ENCODE data around the gene HS3ST5.

DNA sequence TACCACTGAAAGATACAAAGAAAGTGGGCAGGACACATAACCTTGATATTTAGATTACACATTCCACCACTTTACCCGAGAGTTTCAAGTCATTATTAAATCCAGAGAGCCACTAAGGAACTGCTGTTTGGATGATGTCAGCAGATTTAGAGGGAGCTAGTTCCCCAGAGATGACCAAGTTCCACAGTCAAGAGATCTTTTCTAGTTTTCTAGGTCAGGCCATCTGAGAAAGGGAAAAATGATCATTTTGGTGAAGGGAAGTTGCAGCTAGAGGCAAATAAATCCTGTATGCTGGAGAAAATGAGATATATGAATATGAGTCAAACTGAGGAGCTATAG lies 147.8 kb downstream of the HS3ST5 start:
- TF ChIP-seq, protein P1, sequence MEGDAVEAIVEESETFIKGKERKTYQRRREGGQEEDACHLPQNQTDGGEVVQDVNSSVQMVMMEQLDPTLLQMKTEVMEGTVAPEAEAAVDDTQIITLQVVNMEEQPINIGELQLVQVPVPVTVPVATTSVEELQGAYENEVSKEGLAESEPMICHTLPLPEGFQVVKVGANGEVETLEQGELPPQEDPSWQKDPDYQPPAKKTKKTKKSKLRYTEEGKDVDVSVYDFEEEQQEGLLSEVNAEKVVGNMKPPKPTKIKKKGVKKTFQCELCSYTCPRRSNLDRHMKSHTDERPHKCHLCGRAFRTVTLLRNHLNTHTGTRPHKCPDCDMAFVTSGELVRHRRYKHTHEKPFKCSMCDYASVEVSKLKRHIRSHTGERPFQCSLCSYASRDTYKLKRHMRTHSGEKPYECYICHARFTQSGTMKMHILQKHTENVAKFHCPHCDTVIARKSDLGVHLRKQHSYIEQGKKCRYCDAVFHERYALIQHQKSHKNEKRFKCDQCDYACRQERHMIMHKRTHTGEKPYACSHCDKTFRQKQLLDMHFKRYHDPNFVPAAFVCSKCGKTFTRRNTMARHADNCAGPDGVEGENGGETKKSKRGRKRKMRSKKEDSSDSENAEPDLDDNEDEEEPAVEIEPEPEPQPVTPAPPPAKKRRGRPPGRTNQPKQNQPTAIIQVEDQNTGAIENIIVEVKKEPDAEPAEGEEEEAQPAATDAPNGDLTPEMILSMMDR (IDR thresholded peaks at IDR 0.05; ENCODE audit: extremely low read depth in 1 of 2, insufficient read depth in 1 of 2, low read depth in 1 of 2, low read length in 2 of 2) = no peak
- TF ChIP-seq POLR2A (IDR thresholded peaks at IDR 0.05; ENCODE audit: low read depth, low read length) = no peak
- no peak for TF ChIP-seq MYC (IDR thresholded peaks at IDR 0.05; ENCODE audit: low read depth, low read length)
- TF ChIP-seq POLR2AphosphoS5 (IDR thresholded peaks at IDR 0.05; ENCODE audit: insufficient read depth, low read depth, low read length) = no peak
- TF ChIP-seq, protein P2, sequence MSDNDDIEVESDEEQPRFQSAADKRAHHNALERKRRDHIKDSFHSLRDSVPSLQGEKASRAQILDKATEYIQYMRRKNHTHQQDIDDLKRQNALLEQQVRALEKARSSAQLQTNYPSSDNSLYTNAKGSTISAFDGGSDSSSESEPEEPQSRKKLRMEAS (IDR thresholded peaks at IDR 0.05; ENCODE audit: insufficient read depth, insufficient read length) = no peak
- TF ChIP-seq EZH2 (IDR thresholded peaks at IDR 0.05; ENCODE audit: borderline replicate concordance, low read depth, low read length, severe bottlenecking) = no peak
- TF ChIP-seq JUN (IDR thresholded peaks at IDR 0.05; ENCODE audit: borderline replicate concordance, insufficient read depth, insufficient read length, low read depth) = no peak
- no peak for TF ChIP-seq GATA2 (IDR thresholded peaks at IDR 0.05; ENCODE audit: insufficient read depth, insufficient read length, low read depth, low read length)
- no peak for TF ChIP-seq FOS (IDR thresholded peaks at IDR 0.05; ENCODE audit: borderline replicate concordance, insufficient read depth, low read length)
